Measurements from ENCODE around the gene SPACA6. TPM values are rescaled to one million over a fixed set of nuclear protein-coding genes. Genes with fewer than 3 reads are reported as not detected.

The SPACA6 gene
- total and polyA plus RNA-seq, 2 of the 8 experiments (the other 6 are each of a cell fraction or from before 2014, with no cell fraction given): 7.1 to 7.5 TPM

DNA sequence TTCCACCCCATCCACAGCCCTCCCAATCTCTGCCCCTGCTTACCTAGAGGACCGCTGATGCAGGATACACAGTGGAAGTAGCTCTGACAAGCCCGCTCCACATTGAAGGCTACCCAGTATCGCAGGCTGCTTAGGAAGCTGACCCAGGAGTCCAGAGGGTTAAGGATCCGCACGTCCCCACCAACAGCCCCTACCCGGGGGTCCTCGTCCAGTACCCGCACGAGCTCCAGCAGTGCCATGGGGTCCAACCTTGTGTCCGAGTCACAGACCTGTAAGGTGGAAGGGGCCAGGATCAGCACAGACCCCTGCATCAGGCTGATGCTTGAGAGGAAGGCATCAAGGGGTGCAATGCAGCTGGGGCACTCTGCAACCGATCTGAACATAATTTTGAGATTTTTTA is 23.8 kb downstream of the SPACA6 start:
- H4K8ac ChIP-seq (ENCODE audit: extremely low read depth, insufficient read depth, low read length): no peak overlapping the region
- DNase-seq (ENCODE audit: low read depth in 1 of 2, low spot score in 2 of 2) (no peak), FAIRE-seq (no peak)
- peak overlapping the region; percentile 44 for H3K56ac ChIP-seq (replicated peaks; ENCODE audit: insufficient read length, low read depth, low read length)
- no peak overlapping the region for H3K27ac ChIP-seq (ENCODE audit: low read depth, low read length)
- no peaks in the 10 kb centered on the region for H3K79me1 ChIP-seq (ENCODE audit: low read depth, low read length)
- 0 out of 7 replicates have a peak, but pooled peaks cover 0 to 2% (median under 1%) of the 10 kb centered on the region in 4 experiments for H3K4me1 ChIP-seq (replicated peaks in 1 of 4; ENCODE audit: control insufficient read depth in 3 of 4, insufficient read depth in 4 of 4, low read length in 3 of 4)
- no peak overlapping the region for H2BK5ac ChIP-seq (ENCODE audit: low read depth, low read length)
- no peaks in the 10 kb centered on the region for H3K9me3 ChIP-seq (ENCODE audit: insufficient read depth in 2 of 2, low read depth in 1 of 2, low read length in 1 of 2)
- H3K4ac ChIP-seq (replicated peaks; ENCODE audit: insufficient read length, low read depth, low read length): no peak overlapping the region
- no peak overlapping the region for H3K4me2 ChIP-seq (ENCODE audit: insufficient read depth in 1 of 2, low read depth in 2 of 2, low read length in 2 of 2)
- ChIA-PET CTCF (ENCODE audit: partially characterized antibody) (interaction anchor here (1.0 to 1.2 kb wide), 2 partner anchors 14 to 62 kb away, joined by 4 to 5 read pairs; no protein-coding TSS in a partner anchor), POLR2A (ENCODE audit: partially characterized antibody) (interaction anchor here (0.9 kb wide), 1 partner anchor 172 kb away, joined by 3 read pairs; no protein-coding TSS in a partner anchor)
- no peak overlapping the region for H2BK120ac ChIP-seq (replicated peaks; ENCODE audit: low read depth, low read length)
- H3K9ac ChIP-seq (replicated peaks in 1 of 4; ENCODE audit: extremely low read depth in 1 of 4, low read depth in 3 of 4, low read length in 3 of 4): no peak overlapping the region
- WGBS, 2 experiments (ENCODE audit: extremely low coverage in 1 of 2, insufficient coverage in 1 of 2, insufficient read length in 1 of 2, insufficient replicate concordance in 2 of 2, low coverage in 1 of 2, low lambda C conversion rate in 2 of 2, missing lambda C conversion rate in 1 of 2): 86% methylated on average over 11 of the region's 11 CpGs; no CpG with 5 or more reads in 1 of the 2 experiments
- no peak overlapping the region for H2BK20ac ChIP-seq (ENCODE audit: low read length)
- H2AFZ ChIP-seq (ENCODE audit: low read length): no peak overlapping the region
- no peak overlapping the region for H2BK12ac ChIP-seq (ENCODE audit: low read depth, low read length)
- H3K23me2 ChIP-seq (ENCODE audit: low read depth, low read length): peaks cover 10% of the 10 kb centered on the region; the same call in 1 of the 2 replicates
- no peak overlapping the region for H3K18ac ChIP-seq (ENCODE audit: extremely low read depth, low read length)
- H3K23ac ChIP-seq (ENCODE audit: insufficient read length): no peak overlapping the region
- no peak overlapping the region for H4K91ac ChIP-seq (replicated peaks; ENCODE audit: insufficient read length, low read length)
- H3K14ac ChIP-seq (ENCODE audit: insufficient read length): no peak overlapping the region
- H2AK5ac ChIP-seq (ENCODE audit: low read depth, low read length): no peak overlapping the region
- H3K79me2 ChIP-seq (ENCODE audit: control insufficient read depth in 1 of 2, insufficient read depth in 2 of 2, low read length in 2 of 2): no peaks in the 10 kb centered on the region
- H2BK15ac ChIP-seq (ENCODE audit: low read length): no peak overlapping the region
- no peak overlapping the region for H3K4me3 ChIP-seq (ENCODE audit: extremely low read depth in 1 of 4, insufficient read depth in 2 of 4, low read depth in 3 of 4, low read length in 4 of 4)
- H4K20me1 ChIP-seq (replicated peaks in 1 of 2; ENCODE audit: control insufficient read depth in 1 of 2, insufficient read depth in 2 of 2, low read length in 2 of 2): no peaks in the 10 kb centered on the region
- no peak overlapping the region for H4K5ac ChIP-seq (ENCODE audit: insufficient read length, low read depth, low read length)
- H3K36me3 ChIP-seq (ENCODE audit: control insufficient read depth in 2 of 4, insufficient read depth in 4 of 4, low read length in 3 of 4): no peaks in the 10 kb centered on the region
- peaks cover 9 to 29% (median 18%) of the 10 kb centered on the region in 4 experiments for H3K27me3 ChIP-seq (replicated peaks in 1 of 4; ENCODE audit: control insufficient read depth in 3 of 4, extremely low read depth in 1 of 4, insufficient read depth in 3 of 4, low read length in 3 of 4)
- TF ChIP-seq SP2 (IDR thresholded peaks at IDR 0.05; ENCODE audit: low read length): no peak
- TF ChIP-seq HDAC2 (IDR thresholded peaks at IDR 0.05; ENCODE audit: borderline replicate concordance in 1 of 2, low read depth in 2 of 2, low read length in 2 of 2): no peak
- TF ChIP-seq RBBP5 (IDR thresholded peaks at IDR 0.05; ENCODE audit: borderline replicate concordance, low read depth, low read length): no peak
- TF ChIP-seq ZNF274 (IDR thresholded peaks at IDR 0.05; ENCODE audit: borderline replicate concordance, extremely low read depth, low read length): no peak
- TF ChIP-seq KDM5A (IDR thresholded peaks at IDR 0.05; ENCODE audit: low read length): no peak
- TF ChIP-seq GTF2F1 (IDR thresholded peaks at IDR 0.05; ENCODE audit: borderline replicate concordance, low read depth, low read length): no peak
- no peak for TF ChIP-seq POLR2A (IDR thresholded peaks at IDR 0.05; ENCODE audit: control extremely low read depth in 1 of 2, low read depth in 2 of 2, low read length in 2 of 2)
- TF ChIP-seq, protein P1, sequence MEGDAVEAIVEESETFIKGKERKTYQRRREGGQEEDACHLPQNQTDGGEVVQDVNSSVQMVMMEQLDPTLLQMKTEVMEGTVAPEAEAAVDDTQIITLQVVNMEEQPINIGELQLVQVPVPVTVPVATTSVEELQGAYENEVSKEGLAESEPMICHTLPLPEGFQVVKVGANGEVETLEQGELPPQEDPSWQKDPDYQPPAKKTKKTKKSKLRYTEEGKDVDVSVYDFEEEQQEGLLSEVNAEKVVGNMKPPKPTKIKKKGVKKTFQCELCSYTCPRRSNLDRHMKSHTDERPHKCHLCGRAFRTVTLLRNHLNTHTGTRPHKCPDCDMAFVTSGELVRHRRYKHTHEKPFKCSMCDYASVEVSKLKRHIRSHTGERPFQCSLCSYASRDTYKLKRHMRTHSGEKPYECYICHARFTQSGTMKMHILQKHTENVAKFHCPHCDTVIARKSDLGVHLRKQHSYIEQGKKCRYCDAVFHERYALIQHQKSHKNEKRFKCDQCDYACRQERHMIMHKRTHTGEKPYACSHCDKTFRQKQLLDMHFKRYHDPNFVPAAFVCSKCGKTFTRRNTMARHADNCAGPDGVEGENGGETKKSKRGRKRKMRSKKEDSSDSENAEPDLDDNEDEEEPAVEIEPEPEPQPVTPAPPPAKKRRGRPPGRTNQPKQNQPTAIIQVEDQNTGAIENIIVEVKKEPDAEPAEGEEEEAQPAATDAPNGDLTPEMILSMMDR (IDR thresholded peaks at IDR 0.05; ENCODE audit: control extremely low read depth in 1 of 3, insufficient read depth in 1 of 3, low read depth in 1 of 3, low read length in 3 of 3): no peak
